Raji (cell line): ENCODE measurements around the gene ZNF618.

Experiments
- POLR2A ChIP-seq: IDR thresholded peaks from 2 replicates; pipeline ENCODE4 v1.6.1; 2011; ENCODE audit warnings: low read depth, low read length, control low read depth; ENCODE audit not compliant: insufficient read depth

ZNF618 gene

DNA sequence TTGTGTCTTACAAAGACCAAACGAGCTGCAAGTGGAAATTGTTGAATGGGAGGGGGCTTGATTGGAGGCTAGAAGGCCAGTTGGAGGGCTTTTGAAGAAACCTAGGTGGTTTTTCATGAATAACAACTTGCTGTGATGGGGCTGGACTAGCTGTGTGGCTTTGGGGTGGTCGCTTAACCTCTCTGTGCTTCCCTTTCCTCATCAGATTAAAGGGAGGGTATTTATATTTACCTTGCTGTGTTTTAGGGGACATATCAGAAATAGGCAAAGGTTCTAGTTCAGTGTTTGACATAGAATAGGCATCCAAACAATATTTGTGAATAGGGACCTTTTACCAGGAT lies 74.9 kb downstream of the ZNF618 start:
- no peak for TF ChIP-seq POLR2A

DNA sequence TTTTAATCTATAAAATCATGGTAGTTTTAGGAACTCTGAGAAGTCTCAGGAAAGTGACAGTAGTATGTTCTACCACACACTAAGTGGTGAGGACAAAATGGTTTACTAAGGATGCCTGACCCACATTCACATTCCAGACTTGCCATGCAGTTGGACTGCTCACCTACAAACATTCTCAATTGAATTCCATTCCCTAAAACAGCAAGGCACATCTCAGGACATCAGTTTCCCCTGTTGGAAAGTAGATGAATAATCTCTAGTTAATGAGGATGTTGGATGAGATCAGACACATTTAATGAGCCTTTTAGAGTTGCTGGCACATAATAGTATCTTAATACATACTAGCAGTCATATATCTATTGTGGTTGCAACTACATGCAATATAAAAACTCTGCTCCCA lies 76.6 kb downstream of the ZNF618 start:
- no peak for TF ChIP-seq POLR2A

GRCh38 chr9:113953531-113953930 lies 77.4 kb downstream of the ZNF618 start:
- TF ChIP-seq POLR2A = no peak

DNA sequence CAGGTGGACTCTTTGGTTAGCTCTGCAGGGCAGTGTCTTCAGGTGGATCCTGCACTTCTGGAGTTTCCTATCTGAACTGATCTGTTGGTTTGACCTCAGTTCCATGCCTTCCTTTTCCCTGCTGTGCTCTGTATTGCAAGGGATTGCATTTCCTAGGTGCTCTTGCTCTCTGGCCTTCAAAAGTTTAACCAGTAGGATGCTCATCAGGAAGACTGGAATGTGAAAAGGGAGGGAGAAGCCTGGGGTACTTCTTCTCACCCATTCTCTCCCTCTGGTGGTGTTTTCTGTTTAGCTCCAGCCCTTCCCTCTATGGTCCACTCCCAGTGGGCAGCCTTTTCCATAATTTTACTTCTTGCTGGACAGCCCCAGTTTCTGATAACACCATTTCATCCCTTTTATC lies 78.5 kb downstream of the ZNF618 start:
- no peak for TF ChIP-seq POLR2A

DNA sequence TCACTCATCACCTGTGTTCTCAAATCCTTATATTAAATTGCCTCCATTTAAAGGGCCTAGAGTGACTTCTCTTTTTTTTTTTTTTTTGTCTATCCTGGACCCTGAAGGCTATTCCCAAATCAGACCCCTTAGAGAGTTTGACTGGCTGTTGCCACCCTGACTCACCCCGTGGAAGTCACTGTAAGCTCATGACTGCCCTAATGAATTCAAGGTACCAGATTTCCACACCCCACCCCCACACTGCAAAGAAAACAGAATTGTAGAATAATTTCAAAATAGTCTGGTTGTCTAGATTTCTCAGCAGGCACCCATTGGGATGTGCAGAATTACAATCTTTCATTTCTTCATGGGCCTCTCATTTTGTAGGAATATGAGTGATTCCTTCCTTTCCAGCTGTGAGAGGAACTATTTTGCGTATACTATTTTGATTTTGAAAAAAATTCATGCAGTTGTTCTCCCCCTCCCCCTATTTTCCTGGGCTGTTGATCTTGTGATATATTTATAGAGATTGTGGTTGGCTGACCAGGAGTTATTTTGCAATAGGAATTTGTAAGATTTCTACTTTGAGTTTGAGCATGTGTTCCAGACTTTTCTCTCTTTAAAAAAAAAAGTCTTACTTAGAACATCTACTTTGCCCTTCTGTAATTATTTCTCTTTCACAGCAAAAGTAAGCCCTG lies 79.1 kb downstream of the ZNF618 start:
- TF ChIP-seq POLR2A = no peak

DNA sequence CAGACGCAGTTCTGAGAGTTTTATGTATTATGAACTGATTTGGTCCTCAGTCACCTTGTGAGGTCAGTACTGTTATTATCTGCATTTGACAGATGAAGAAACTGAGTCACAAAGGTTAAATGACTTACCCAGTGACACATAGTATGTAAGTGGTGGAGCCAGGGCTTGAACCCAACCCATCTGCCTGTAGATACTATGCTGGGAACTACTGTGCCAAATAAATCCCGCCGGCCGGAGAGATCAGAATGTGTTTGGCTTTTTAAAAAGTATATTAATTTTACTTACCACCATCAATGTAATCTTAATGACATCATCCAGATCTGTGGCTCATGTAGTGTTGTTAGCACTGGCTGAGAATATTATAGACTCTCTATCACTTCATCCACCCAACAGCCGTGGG lies 80.8 kb downstream of the ZNF618 start:
- no peak for TF ChIP-seq POLR2A

DNA sequence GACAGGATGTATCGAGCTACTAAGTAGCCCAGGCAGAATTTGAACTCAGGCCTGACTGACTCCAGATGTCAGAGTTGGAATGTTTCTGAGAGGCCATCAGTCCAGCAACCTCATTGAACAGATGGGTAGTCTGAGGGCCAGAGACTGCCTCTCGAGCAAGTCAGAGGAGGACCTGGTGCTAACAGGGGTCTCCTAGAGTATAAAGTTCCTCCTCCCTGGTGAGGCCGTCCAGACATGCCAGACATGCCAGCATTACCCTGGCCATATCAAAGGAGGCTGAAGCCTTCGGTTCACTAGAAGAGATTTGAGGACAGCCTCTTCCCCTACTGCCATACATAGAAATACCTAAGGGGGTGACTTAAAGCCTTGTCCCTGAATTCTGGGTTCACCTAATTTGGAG lies 81.2 kb downstream of the ZNF618 start:
- TF ChIP-seq POLR2A = no peak

DNA sequence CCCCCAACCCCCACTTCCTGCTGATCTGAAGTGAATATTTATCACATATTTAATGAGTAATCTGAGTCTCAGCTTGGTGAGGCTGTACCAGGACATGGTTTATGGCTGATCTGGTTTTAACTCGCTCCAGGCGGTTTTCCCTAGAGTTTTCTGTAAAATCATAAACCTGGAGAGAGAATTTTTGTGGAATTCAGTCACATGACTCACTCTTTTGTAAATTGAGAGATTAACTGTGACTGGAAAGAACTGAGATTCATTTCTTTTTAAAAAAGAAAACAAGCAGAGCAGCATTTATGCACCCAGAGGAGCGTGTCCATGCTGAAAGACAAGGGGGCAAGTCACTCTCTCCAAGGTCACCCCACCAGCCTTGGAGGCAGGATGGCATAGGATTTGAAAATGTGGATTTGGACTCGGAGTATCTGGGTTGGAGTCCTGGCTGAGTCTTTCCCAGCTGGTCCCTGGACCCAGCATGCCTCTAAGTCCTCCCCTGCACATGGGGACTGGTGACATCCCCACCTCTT lies 81.8 kb downstream of the ZNF618 start:
- TF ChIP-seq POLR2A = no peak

DNA sequence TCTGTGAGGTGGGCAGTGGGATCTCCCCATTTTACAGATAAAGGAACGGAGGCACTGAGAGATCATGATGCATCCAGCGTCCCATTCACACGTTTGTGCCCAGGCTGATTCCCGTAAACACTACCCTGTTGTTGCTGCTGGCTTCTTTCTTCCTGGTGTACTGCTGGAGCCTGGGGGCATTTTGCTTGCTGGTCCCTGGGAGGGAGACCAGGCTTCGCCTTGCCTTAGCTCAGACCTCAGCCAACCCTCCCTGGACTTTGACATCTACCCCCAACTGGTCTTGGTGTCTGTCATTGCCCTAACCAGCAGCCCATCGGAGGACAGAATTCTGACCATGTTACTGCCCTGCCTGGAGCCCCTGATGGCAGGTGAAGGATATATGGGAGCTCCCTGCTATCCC lies 82.4 kb downstream of the ZNF618 start:
- no peak for TF ChIP-seq POLR2A

- TF ChIP-seq POLR2A = no peak
Observed at GRCh38 chr9:113960768-113961167, 84.7 kb downstream of the ZNF618 start.

- TF ChIP-seq POLR2A = no peak
Observed at GRCh38 chr9:113962396-113962795, 86.3 kb downstream of the ZNF618 start.

- no peak for TF ChIP-seq POLR2A
Observed at GRCh38 chr9:113963017-113963620, 87.0 kb downstream of the ZNF618 start.

DNA sequence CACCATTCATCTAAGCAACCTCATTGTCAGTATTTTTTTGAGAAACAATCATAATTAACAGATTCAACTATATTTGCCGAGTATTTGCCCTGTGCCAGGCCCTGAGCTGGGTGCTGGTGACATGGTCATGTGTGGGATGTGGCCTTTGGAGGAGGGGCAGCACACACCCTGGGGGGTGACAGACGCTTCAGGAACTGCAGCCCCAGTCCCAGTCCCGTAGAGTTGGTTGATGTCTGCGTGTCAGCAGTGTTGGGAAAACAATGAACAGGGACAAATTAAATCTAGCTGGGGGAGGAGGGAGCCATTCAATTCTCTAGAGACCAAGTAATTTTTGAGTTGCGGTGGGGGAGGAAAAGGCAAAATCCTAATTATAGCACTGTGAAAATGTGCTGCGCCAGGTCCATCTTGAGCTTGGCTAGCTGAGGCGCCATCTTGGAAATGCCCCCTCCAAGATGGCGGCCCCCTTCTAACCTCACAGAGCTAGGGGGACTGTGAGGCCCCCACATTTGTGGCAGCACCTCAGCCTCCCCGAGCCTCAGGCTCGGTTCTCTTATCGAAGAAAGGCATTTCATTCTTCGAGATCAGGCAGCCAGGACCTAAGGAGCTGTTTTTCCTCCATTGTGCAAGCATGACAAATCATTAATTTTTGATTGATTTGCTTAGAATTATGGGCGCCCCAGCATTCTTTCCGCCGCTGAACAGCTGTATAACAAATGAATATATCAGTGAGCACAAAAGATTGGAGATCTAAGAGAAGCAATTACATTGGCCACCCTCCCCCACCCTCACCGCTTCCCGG lies 87.8 kb downstream of the ZNF618 start:
- no peak for TF ChIP-seq POLR2A

GRCh38 chr9:113964495-113965170 lies 88.5 kb downstream of the ZNF618 start:
- TF ChIP-seq POLR2A = no peak

DNA sequence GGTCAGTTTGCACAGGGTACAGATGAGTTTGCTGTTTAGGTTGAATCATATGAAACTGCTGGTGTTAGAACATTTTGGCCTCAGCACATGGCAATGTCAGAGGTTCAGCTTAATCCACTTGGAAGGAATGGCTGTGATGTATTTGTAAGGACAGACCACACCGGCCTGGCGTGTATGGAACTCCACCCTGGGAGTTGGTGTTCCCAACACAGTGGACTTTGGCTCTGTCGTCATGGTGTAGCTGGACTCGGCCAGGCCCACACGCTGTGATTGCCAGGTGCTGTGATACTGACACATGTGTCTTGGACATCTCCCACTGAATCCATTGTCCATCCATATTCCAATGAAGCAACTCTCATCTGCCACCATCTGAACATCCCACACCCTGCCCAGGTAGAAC lies 90.3 kb downstream of the ZNF618 start:
- TF ChIP-seq POLR2A = no peak

- no peak for TF ChIP-seq POLR2A
Observed at GRCh38 chr9:113967380-113967779, 91.3 kb downstream of the ZNF618 start.

DNA sequence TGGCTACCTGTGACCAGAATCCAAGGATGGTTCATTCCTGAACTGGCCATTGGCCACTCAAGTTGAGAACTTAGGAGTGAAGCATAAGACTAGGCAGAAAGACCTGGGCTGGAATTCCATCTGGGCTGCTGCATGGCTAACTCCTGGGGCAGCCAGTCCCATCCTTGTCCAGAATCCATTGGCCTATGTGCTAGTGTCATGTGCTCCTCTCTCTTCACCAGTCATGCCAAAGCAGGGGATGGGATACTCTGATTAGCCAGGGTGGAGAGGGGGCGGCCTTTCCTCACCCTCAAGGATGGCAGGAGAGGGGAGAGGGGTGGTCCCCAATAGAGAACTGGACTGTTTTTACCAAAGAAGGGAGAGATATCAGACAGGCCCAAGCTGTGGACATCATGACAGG lies 93.2 kb downstream of the ZNF618 start:
- no peak for TF ChIP-seq POLR2A
